ENCODE data around the gene ACSS1.

GRCh38 chr20:24998631-24999445 is 59.1 kb downstream of the ACSS1 start:
- TF ChIP-seq CTCF (IDR thresholded peaks at IDR 0.05) = no peak
- TF ChIP-seq ZBTB43 (CRISPR knock-in tag; IDR thresholded peaks at IDR 0.05) = no peak
- no peak for TF ChIP-seq CBFB (CRISPR knock-in tag; IDR thresholded peaks at IDR 0.05; ENCODE audit: low read depth)
- no peak for TF ChIP-seq TP53 (CRISPR knock-in tag; IDR thresholded peaks at IDR 0.05)
- no peak for TF ChIP-seq ATF3 (CRISPR knock-in tag; conservative IDR thresholded peaks at IDR 0.05)
- no peak for TF ChIP-seq FOXP1 (CRISPR knock-in tag; IDR thresholded peaks at IDR 0.05; ENCODE audit: borderline replicate concordance)
- TF ChIP-seq ATF2 (CRISPR knock-in tag; IDR thresholded peaks at IDR 0.05; ENCODE audit: borderline replicate concordance, low read depth) = no peak
- no peak for TF ChIP-seq USF1 (CRISPR knock-in tag; IDR thresholded peaks at IDR 0.05)
- no peak for TF ChIP-seq E2F5 (CRISPR knock-in tag; IDR thresholded peaks at IDR 0.05)
- no peak for TF ChIP-seq ZNF416 (CRISPR knock-in tag; IDR thresholded peaks at IDR 0.05)
- TF ChIP-seq GABPB1 (CRISPR knock-in tag; IDR thresholded peaks at IDR 0.05) = no peak
- no peak for TF ChIP-seq ZNF512 (CRISPR knock-in tag; IDR thresholded peaks at IDR 0.05; ENCODE audit: borderline replicate concordance)
- no peak for TF ChIP-seq FOXP4 (CRISPR knock-in tag; IDR thresholded peaks at IDR 0.05)
- no peak for TF ChIP-seq SP1 (CRISPR knock-in tag; conservative IDR thresholded peaks at IDR 0.05)

Measured in WTC11 (cell line).